HG02588 (cell line): ENCODE results near the gene MPP7.

ENCODE experiments used
- ATAC-seq: cut with Tn5 transposase; IDR thresholded peaks from one replicate; pipeline ENCODE4 v1.9.1; 2021; ENCODE audit warnings: mild to moderate bottlenecking, moderate library complexity; ENCODE audit not compliant: unreplicated experiment

MPP7 gene

DNA sequence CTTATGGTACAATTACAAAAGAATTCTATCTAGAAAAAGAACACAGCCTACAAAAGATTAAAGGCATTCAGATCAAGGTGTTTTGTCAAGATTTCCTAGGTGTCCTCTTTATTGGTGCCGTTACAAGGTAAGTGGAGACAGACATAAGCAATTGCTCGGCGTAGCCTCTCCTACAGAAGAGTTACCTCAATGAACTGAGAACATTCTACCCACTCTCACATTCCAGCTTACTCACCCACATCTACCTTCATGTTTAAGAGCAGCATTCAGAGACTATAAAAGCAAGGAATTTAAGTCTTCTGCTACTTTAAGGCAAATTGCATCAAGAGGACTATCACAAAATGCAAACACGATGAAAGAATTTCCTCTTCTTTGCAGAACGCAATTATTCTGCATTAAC is 29.5 kb downstream of the MPP7 start:
- ATAC-seq: no peak

GRCh38 chr10:28269842-28270456 is 32.9 kb downstream of the MPP7 start:
- ATAC-seq: no peak

- ATAC-seq: no peak
Measured at GRCh38 chr10:28266449-28267224, 36.2 kb downstream of the MPP7 start.

DNA sequence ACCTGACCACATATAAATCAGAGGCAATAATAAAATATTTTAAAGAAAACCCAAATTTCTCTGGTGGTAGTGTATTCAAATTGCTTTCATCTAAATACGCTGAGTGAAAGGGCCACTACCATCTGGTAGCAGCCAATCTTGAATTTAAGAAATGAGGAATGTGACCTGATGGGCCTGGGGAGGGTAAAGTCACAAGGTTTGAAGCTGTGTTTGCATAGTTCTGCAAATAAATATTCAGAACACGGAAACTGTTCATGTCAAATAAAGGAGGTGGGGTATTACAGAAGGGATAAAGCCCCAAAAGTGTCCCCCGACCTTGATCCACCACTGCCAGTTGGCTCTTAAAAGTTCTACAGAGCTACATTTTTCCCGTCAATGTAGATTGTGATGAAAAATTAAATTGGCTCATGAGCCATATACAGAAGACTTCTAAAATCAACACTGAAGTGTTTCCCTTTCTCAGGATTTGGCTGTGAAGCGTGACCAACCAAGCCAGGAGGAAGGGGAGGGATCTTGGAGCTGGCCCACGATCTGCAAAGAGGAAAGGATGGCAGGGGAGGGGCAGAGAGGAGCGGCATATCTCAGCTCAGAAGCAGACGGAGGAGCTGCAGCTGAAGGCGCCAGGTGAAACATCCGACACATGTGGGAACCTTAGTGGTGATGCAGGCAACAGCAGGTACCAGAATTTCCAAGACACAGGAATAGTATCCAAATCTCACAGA is 39.6 kb downstream of the MPP7 start:
- no peak for ATAC-seq

DNA sequence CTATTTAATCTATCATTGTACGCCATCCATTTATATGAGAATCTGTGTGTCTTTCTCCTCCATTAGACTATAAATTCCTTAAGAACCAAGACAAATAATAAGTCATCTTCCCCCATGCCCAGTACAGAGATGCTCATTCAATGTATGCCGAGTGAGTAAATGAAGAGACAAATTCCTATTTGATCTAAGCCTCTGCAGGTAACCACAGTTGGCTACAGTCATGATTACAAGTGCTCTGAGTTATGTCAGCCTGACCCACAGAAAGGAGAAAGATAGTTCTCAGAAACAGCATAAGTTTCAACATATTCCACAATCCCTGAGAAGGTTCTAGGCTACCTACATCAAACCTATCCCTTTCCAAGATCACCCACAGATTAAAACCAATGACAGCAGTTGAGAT is 46.1 kb downstream of the MPP7 start:
- no peak for ATAC-seq

GRCh38 chr10:28254290-28254985 is 48.4 kb downstream of the MPP7 start:
- no peak for ATAC-seq

GRCh38 chr10:28253169-28253785 is 49.6 kb downstream of the MPP7 start:
- no peak for ATAC-seq
